K562 (cell line): ENCODE data around the gene SEC23A. TPM values are rescaled to one million over a fixed set of nuclear protein-coding genes. Genes with fewer than 3 reads are reported as not detected.

Experiments used
- ATAC-seq: fragments of 200-7000 bp; cut with Tn5 transposase; 3 replicates; pipeline ENCODE4 v1.9.1; 2020; ENCODE audit warnings: moderate library complexity
- BruUV-seq: library from RNA; stranded (reverse); fragments of 400-500 nt; replicated peaks from 2 replicates; lab custom pipeline; 2021; lab: Mats Ljungman, UMichigan
- CTCF ChIA-PET: fragments of 300-600 bp; formaldehyde crosslinking; extraction: SDS; loops from one replicate; lab custom pipeline; 2021; ENCODE audit warnings: low intra/inter-chr PET ratio; lab: Yijun Ruan, JAX
- POLR2A ChIA-PET: fragments of 300-600, 350-650 bp; sonication (Branson Sonifier 250); formaldehyde crosslinking; extraction: SDS; loops from one replicate; lab custom pipeline; 2021; ENCODE audit warnings: antibody characterized with exemption, inconsistent platforms; lab: Yijun Ruan, JAX
- DNase-seq, 4 experiments: peaks; one replicate each; pipeline versions ENCODE4 v3.0.0 to v3.0.0-alpha.2; 2011 to 2018; ENCODE audit warnings: low spot score in 3 of 4, mixed read lengths in 3 of 4; ENCODE audit errors: extremely low read depth in 1 of 4
- FAIRE-seq: peaks from 2 replicates; lab custom pipeline; 2011; peaks lifted over from hg19 to GRCh38; lab: Jason Lieb, UNC
- H2AFZ ChIP-seq: 2 replicates; pipeline ENCODE4 v1.6.0; 2011; ENCODE audit warnings: low read depth, low read length, control low read depth, inconsistent platforms
- H3K27ac ChIP-seq: fragments of 200-600 bp; 3 replicates; pipeline ENCODE4 v1.8.0; 2011; ENCODE audit warnings: low read depth, mild to moderate bottlenecking, control low read depth, inconsistent platforms, low read length, moderate library complexity, mixed read lengths; ENCODE audit errors: extremely low read depth
- H3K27me3 ChIP-seq, 2 experiments: fragments of 300-600 bp in 1 of 2; 2 replicates in 1 of 2; 3 replicates in 1 of 2; pipeline versions ENCODE4 v1.6.0 to v1.8.0; 2011; ENCODE audit warnings: inconsistent platforms in 2 of 2, low read length in 2 of 2, mild to moderate bottlenecking in 1 of 2, mixed read lengths in 1 of 2, moderate library complexity in 1 of 2; ENCODE audit not compliant: control insufficient read depth in 2 of 2, insufficient read depth in 2 of 2
- H3K36me3 ChIP-seq: fragments of 300-600 bp; 3 replicates; pipeline ENCODE4 v1.8.0; 2011; ENCODE audit warnings: mild to moderate bottlenecking, low read length, inconsistent platforms; ENCODE audit not compliant: control insufficient read depth, insufficient read depth
- H3K4me1 ChIP-seq, 2 experiments: fragments of 200-600 bp in 1 of 2; replicated peaks in 1 of 2; 2 replicates in 1 of 2; 3 replicates in 1 of 2; pipeline versions ENCODE4 v1.5.1 to v1.8.0; 2011; ENCODE audit warnings: inconsistent platforms in 2 of 2, low read length in 2 of 2, mild to moderate bottlenecking in 1 of 2, mixed read lengths in 1 of 2, moderate library complexity in 1 of 2; ENCODE audit not compliant: control insufficient read depth in 2 of 2, insufficient read depth in 2 of 2
- H3K4me2 ChIP-seq: 2 replicates; pipeline ENCODE4 v1.6.1; 2011; ENCODE audit warnings: low read length, control low read depth, inconsistent platforms, mixed read lengths; ENCODE audit not compliant: insufficient read depth
- H3K4me3 ChIP-seq: fragments of 200-600 bp; sonication (generic), shearing (Covaris generic); 2 replicates; pipeline ENCODE4 v1.5.1; 2016; ENCODE audit warnings: control low read depth, inconsistent platforms
- H3K79me2 ChIP-seq: fragments of 200-600 bp; 3 replicates; pipeline ENCODE4 v1.8.0; 2011; ENCODE audit warnings: low read length, inconsistent platforms; ENCODE audit not compliant: control insufficient read depth, insufficient read depth
- H3K9ac ChIP-seq, 2 experiments: 2 replicates each; pipeline versions ENCODE4 v1.6.0 to v1.6.1; 2011; ENCODE audit warnings: low read depth in 2 of 2, low read length in 2 of 2, control low read depth in 1 of 2, inconsistent platforms in 1 of 2, mild to moderate bottlenecking in 1 of 2, mixed read lengths in 1 of 2; ENCODE audit not compliant: insufficient read depth in 1 of 2
- H3K9me1 ChIP-seq: one replicate; pipeline ENCODE4 v1.6.0; 2011; ENCODE audit warnings: inconsistent platforms, mild to moderate bottlenecking, low read length, moderate library complexity; ENCODE audit not compliant: control insufficient read depth, insufficient read depth
- H3K9me3 ChIP-seq: replicated peaks from 2 replicates; pipeline ENCODE4 v1.5.1; 2011; ENCODE audit warnings: low read depth, low read length, inconsistent platforms; ENCODE audit not compliant: control insufficient read depth, insufficient read depth
- H4K20me1 ChIP-seq: replicated peaks from 2 replicates; pipeline ENCODE4 v1.6.1; 2011; ENCODE audit warnings: low read length, inconsistent platforms, mixed read lengths; ENCODE audit not compliant: control insufficient read depth, insufficient read depth
- CBFA2T2 ChIP-seq: fragments of 450-650 bp; conservative IDR thresholded peaks from 2 replicates; pipeline ENCODE4 v1.6.1; 2017; ENCODE audit warnings: mild to moderate bottlenecking
- CEBPB ChIP-seq: fragments of 450-650 bp; IDR thresholded peaks from 2 replicates; pipeline ENCODE4 v1.6.1; 2016; ENCODE audit warnings: missing genetic modification characterization, missing compliant biosample characterization
- CHD4 ChIP-seq: fragments of 200-600 bp; sonication (generic); IDR thresholded peaks from 3 replicates; pipeline ENCODE4 v1.6.1; 2012; ENCODE audit warnings: low read depth, mild to moderate bottlenecking, mixed read lengths, low read length, inconsistent platforms; ENCODE audit not compliant: insufficient read depth, insufficient replicate concordance, poor library complexity, severe bottlenecking
- HNRNPL ChIP-seq: fragments of 200-400 bp; formaldehyde crosslinking; IDR thresholded peaks from 2 replicates; pipeline ENCODE4 v1.6.1; 2017; ENCODE audit warnings: low read depth, mild to moderate bottlenecking, low read length
- HNRNPLL ChIP-seq: fragments of 200-400 bp; formaldehyde crosslinking; IDR thresholded peaks from 2 replicates; pipeline ENCODE4 v1.6.1; 2017; ENCODE audit warnings: low read length, low read depth, mild to moderate bottlenecking; ENCODE audit not compliant: poor library complexity, severe bottlenecking
- JUN ChIP-seq, 2 experiments: sonication (generic) in 1 of 2; formaldehyde crosslinking in 1 of 2; IDR thresholded peaks; 2 replicates each; pipeline versions ENCODE4 v1.6.1 to v1.8.0; 2012 to 2022; ENCODE audit warnings: borderline replicate concordance in 2 of 2, mild to moderate bottlenecking in 2 of 2, improper control_type of control experiment in 1 of 2, low read depth in 1 of 2, low read length in 1 of 2, missing genetic modification reagents in 1 of 2
- KDM4B ChIP-seq, 2 experiments: fragments of 450-650 bp in 1 of 2; sonication (generic) in 1 of 2; IDR thresholded peaks; 2 replicates each; pipeline ENCODE4 v1.6.1; 2016 to 2017; ENCODE audit warnings: borderline replicate concordance in 2 of 2, antibody characterized with exemption in 1 of 2, low read depth in 1 of 2, mild to moderate bottlenecking in 1 of 2
- NCOA4 ChIP-seq: fragments of 450-650 bp; IDR thresholded peaks from 2 replicates; pipeline ENCODE4 v1.6.1; 2018; ENCODE audit warnings: mild to moderate bottlenecking; ENCODE audit not compliant: partially characterized antibody
- RBM39 ChIP-seq: fragments of 200-400 bp; formaldehyde crosslinking; optimal IDR thresholded peaks from 2 replicates; pipeline ENCODE3; 2018; ENCODE audit warnings: low read depth, low read length
- RFX7 ChIP-seq: fragments of 250-450 bp; sonication (Bioruptor Pico); IDR thresholded peaks from 2 replicates; pipeline ENCODE4 v1.5.1; 2021; ENCODE audit warnings: mild to moderate bottlenecking
- SREBF2 ChIP-seq: sonication (generic); formaldehyde crosslinking; IDR thresholded peaks from 2 replicates; pipeline ENCODE4 v1.4.0; 2020; ENCODE audit warnings: mild to moderate bottlenecking, missing genetic modification reagents
- SUPT5H ChIP-seq: fragments of 450-650 bp; IDR thresholded peaks from 2 replicates; pipeline ENCODE4 v1.6.1; 2016
- TAF1 ChIP-seq: IDR thresholded peaks from 2 replicates; pipeline ENCODE4 v1.6.1; 2011; ENCODE audit warnings: mild to moderate bottlenecking, low read length, moderate library complexity; ENCODE audit not compliant: insufficient read depth, control insufficient read depth, severe bottlenecking; ENCODE audit errors: extremely low read depth
- TBP ChIP-seq: optimal IDR thresholded peaks from 2 replicates; pipeline ENCODE3; 2011; ENCODE audit warnings: low read depth, low read length, improper control_type of control experiment
- ZNF324 ChIP-seq: fragments of 250-450 bp; sonication (Bioruptor Pico); IDR thresholded peaks from 2 replicates; pipeline ENCODE4 v1.4.0; 2020; ENCODE audit warnings: mild to moderate bottlenecking
- ZNF518B ChIP-seq: fragments of 250-450 bp; sonication (Bioruptor Pico); IDR thresholded peaks from 2 replicates; pipeline ENCODE4 v1.5.0; 2021; ENCODE audit warnings: mild to moderate bottlenecking, moderate library complexity
- WGBS: fragments of 100-300 bp; shearing (Covaris generic); methylation state at CpG from one replicate; pipeline ENCODE4 v1.1.6; 2016; ENCODE audit warnings: low coverage, mixed read lengths; ENCODE audit not compliant: insufficient coverage; ENCODE audit errors: missing lambda C conversion rate; 5-methylcytosine and 5-hydroxymethylcytosine counted together
- in situ Hi-C: fragments of 300-500 bp; cut with MboI; formaldehyde crosslinking; loops from 4 replicates; pipeline ENCODE4 v1.15.0; 2018; ENCODE audit warnings: inconsistent platforms, mixed read lengths
- intact Hi-C: fragments of 100-400 bp; cut with micrococcal nuclease; formaldehyde crosslinking; loops from 2 replicates; pipeline ENCODE4 v1.14.2; 2022
- polyA plus RNA-seq, 8 experiments: library from polyadenylated mRNA; depleted of rRNA in 4 of 8; stranded (reverse) in 5 of 8; unstranded in 3 of 8; fragments of >200 nt; fragmentation: Nextera tagmentation in 2 of 8; fragmentation: Illumina TruSeq in 1 of 8; extraction: Ambion mirVana in 2 of 8; extraction: Trizol in 1 of 8; gene quantifications; 2 replicates each; pipeline versions ENCODE4 v1.2.1 to v1.2.3, GENCODE V29; 2011 to 2014; ENCODE audit warnings: inconsistent platforms in 1 of 8, missing spikeins in 1 of 8
- total RNA-seq, 7 experiments: library from RNA; depleted of rRNA in 6 of 7; stranded (reverse); fragments of >200 nt in 6 of 7; fragmentation: Illumina TruSeq in 2 of 7; extraction: Trizol in 2 of 7; gene quantifications; 2 replicates each; pipeline versions ENCODE4 v1.2.1 to v1.2.3, GENCODE V29; 2011 to 2021; ENCODE audit warnings: low replicate concordance in 1 of 7
- TF ChIP-seq, protein P1 (sequence below): sonication (generic); formaldehyde crosslinking; IDR thresholded peaks from 2 replicates; pipeline ENCODE4 v1.8.1; 2022; ENCODE audit warnings: missing genetic modification reagents

Gene SEC23A
- total and polyA plus RNA-seq, 9 of the 15 experiments (the other 6 are each of a cell fraction or from before 2014, with no cell fraction given), result 5.5 to 47.0 (median 14.5) TPM

- TF ChIP-seq SUPT5H (no peak), RFX7 (CRISPR knock-in tag) (no peak), KDM4B (IDR thresholded peaks at IDR 0.05; ENCODE audit: borderline replicate concordance in 2 of 2, low read depth in 1 of 2) (no peak), ZNF324 (CRISPR knock-in tag) (no peak), SREBF2 (CRISPR knock-in tag) (no peak), HNRNPL (no peak)
- TF ChIP-seq, protein P1, sequence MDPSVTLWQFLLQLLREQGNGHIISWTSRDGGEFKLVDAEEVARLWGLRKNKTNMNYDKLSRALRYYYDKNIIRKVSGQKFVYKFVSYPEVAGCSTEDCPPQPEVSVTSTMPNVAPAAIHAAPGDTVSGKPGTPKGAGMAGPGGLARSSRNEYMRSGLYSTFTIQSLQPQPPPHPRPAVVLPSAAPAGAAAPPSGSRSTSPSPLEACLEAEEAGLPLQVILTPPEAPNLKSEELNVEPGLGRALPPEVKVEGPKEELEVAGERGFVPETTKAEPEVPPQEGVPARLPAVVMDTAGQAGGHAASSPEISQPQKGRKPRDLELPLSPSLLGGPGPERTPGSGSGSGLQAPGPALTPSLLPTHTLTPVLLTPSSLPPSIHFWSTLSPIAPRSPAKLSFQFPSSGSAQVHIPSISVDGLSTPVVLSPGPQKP, result no peak
Observed at GRCh38 chr14:38999949-39000348, 103.1 kb downstream of the SEC23A start (continued).

GRCh38 chr14:38994731-38995130 is 108.3 kb downstream of the SEC23A start:
- Histone ChIP-seq H4K20me1 (no peaks in the 10 kb centered on the region), H3K27ac (no peak overlapping the region), H3K27me3 (no peaks in the 10 kb centered on the region), H3K36me3 (no peaks in the 10 kb centered on the region), H3K4me2 (no peak overlapping the region), H3K9me1 (no peaks in the 10 kb centered on the region), H3K79me2 (no peaks in the 10 kb centered on the region), H3K9ac (no peak overlapping the region), H2AFZ (no peak overlapping the region), H3K9me3 (no peaks in the 10 kb centered on the region), H3K4me3 (no peak overlapping the region), H3K4me1 (no peaks in the 10 kb centered on the region)
- 0% methylated on average over 3 of the region's 3 CpGs for WGBS
- DNase-seq (no peak), ATAC-seq (no peak), FAIRE-seq (no peak)
- POLR2A ChIA-PET, result no interaction called here
- intact Hi-C loops, result no loop called here
- BruUV-seq, result no TSS peak
- in situ Hi-C loops, result no loop called here
- CTCF ChIA-PET, result no interaction called here
- TF ChIP-seq HNRNPLL (no peak), TAF1 (no peak), CHD4 (no peak), RBM39 (no peak), CEBPB (tag) (no peak), TBP (no peak), NCOA4 (no peak), CBFA2T2 (no peak), JUN (IDR thresholded peaks at IDR 0.05; ENCODE audit: borderline replicate concordance, low read depth, low read length) (no peak), JUN (CRISPR knock-in tag; IDR thresholded peaks at IDR 0.05; ENCODE audit: borderline replicate concordance) (no peak), ZNF518B (CRISPR knock-in tag) (no peak)
